GM23248 (cell line): Measurements from ENCODE around the gene ZIC5. TPM values are rescaled to one million over a fixed set of nuclear protein-coding genes. Genes with fewer than 3 reads are reported as not detected.
A peak's percentile ranks its signal among the peaks of the same experiment; 100 is the strongest.

Experiments
- DNase-seq: peaks from one replicate; pipeline ENCODE4 v3.0.0-alpha.2; 2015
- H2AFZ ChIP-seq: fragments of 200-600 bp; sonication (generic); 2 replicates; pipeline ENCODE4 v1.6.1; 2016; ENCODE audit warnings: antibody characterized with exemption
- H3F3A ChIP-seq: fragments of 200-600 bp; sonication (generic); 2 replicates; pipeline ENCODE4 v1.6.1; 2016; ENCODE audit warnings: mild to moderate bottlenecking, antibody characterized with exemption, mixed run types; ENCODE audit not compliant: insufficient read depth
- H3K27ac ChIP-seq: fragments of 200-600 bp; sonication (generic); 2 replicates; pipeline ENCODE4 v1.5.1; 2016; ENCODE audit warnings: mild to moderate bottlenecking
- H3K27me3 ChIP-seq: fragments of 200-600 bp; sonication (generic); replicated peaks from 2 replicates; pipeline ENCODE4 v1.6.1; 2016; ENCODE audit warnings: mild to moderate bottlenecking; ENCODE audit not compliant: insufficient read depth
- H3K36me3 ChIP-seq: fragments of 200-600 bp; sonication (generic); 2 replicates; pipeline ENCODE4 v1.6.1; 2016; ENCODE audit warnings: low read depth, mild to moderate bottlenecking
- H3K4me1 ChIP-seq: fragments of 200-600 bp; sonication (generic); 2 replicates; pipeline ENCODE4 v1.6.1; 2016; ENCODE audit warnings: mild to moderate bottlenecking; ENCODE audit not compliant: insufficient read depth
- H3K4me2 ChIP-seq: fragments of 200-600 bp; sonication (generic); one replicate; pipeline ENCODE4 v1.6.1; 2016; ENCODE audit warnings: mild to moderate bottlenecking; ENCODE audit not compliant: unreplicated experiment
- H3K4me3 ChIP-seq: fragments of 200-600 bp; sonication (generic); 2 replicates; pipeline ENCODE4 v1.5.1; 2016; ENCODE audit warnings: mild to moderate bottlenecking
- H3K79me2 ChIP-seq: fragments of 200-600 bp; sonication (generic); 2 replicates; pipeline ENCODE4 v1.6.1; 2016; ENCODE audit warnings: mild to moderate bottlenecking; ENCODE audit not compliant: insufficient read depth
- H3K9ac ChIP-seq: fragments of 200-600 bp; sonication (generic); 2 replicates; pipeline ENCODE4 v1.6.1; 2016; ENCODE audit warnings: mild to moderate bottlenecking
- H3K9me2 ChIP-seq: fragments of 200-600 bp; sonication (generic); 2 replicates; pipeline ENCODE4 v1.6.1; 2016; ENCODE audit warnings: mixed run types, mild to moderate bottlenecking, moderate library complexity; ENCODE audit not compliant: insufficient read depth
- H3K9me3 ChIP-seq: fragments of 200-600 bp; sonication (generic); one replicate; pipeline ENCODE4 v1.6.1; 2017; ENCODE audit warnings: low read depth
- H4K20me1 ChIP-seq: fragments of 200-600 bp; sonication (generic); 2 replicates; pipeline ENCODE4 v1.6.0; 2016; ENCODE audit not compliant: insufficient read depth
- EZH2 ChIP-seq: fragments of 200-600 bp; sonication (generic); IDR thresholded peaks from 2 replicates; pipeline ENCODE4 v1.6.1; 2018; ENCODE audit warnings: antibody characterized with exemption, mild to moderate bottlenecking; ENCODE audit not compliant: insufficient read depth, poor library complexity, severe bottlenecking
- EZH2phosphoT487 ChIP-seq: fragments of 200-600 bp; sonication (generic); IDR thresholded peaks from 2 replicates; pipeline ENCODE4 v1.6.1; 2018; ENCODE audit warnings: antibody characterized with exemption, moderate library complexity, mild to moderate bottlenecking, low read depth; ENCODE audit not compliant: insufficient read depth
- WGBS, 2 experiments: methylation state at CpG; one replicate each; pipeline ENCODE4 v1.1.6; 2015 to 2017; ENCODE audit warnings: low lambda C conversion rate in 2 of 2, low coverage in 1 of 2; ENCODE audit errors: missing lambda C conversion rate in 2 of 2; 5-methylcytosine and 5-hydroxymethylcytosine counted together
- in situ Hi-C: fragments of 300-500 bp; cut with MboI; formaldehyde crosslinking; loops from 2 replicates; pipeline ENCODE4 v1.15.0; 2020
- polyA plus RNA-seq: library from polyadenylated mRNA; unstranded; fragments of >200 nt; fragmentation: Nextera tagmentation; extraction: Ambion mirVana; gene quantifications from 2 replicates; pipeline ENCODE4 v1.2.1, GENCODE V29; 2016
- total RNA-seq: library from RNA; depleted of rRNA; stranded (reverse); fragments of >200 nt; shearing (Covaris generic); gene quantifications from 2 replicates; pipeline ENCODE4 v1.2.3, GENCODE V29; 2014

Gene ZIC5
- total and polyA plus RNA-seq, 2 experiments from 2014 or later: not detected

GRCh38 chr13:99982731-99983498, 11.3 kb upstream of the ZIC5 start:
- Histone ChIP-seq H3K9ac (no peak overlapping the region), H3K36me3 (no peaks in the 10 kb centered on the region), H3K4me3 (no peak overlapping the region), H3F3A (no peaks in the 10 kb centered on the region), H3K79me2 (no peaks in the 10 kb centered on the region), H3K4me2 (no peak overlapping the region), H2AFZ (no peak overlapping the region), H3K4me1 (no peaks in the 10 kb centered on the region), H3K9me2 (no peaks in the 10 kb centered on the region), H4K20me1 (no peaks in the 10 kb centered on the region), H3K9me3 (no peaks in the 10 kb centered on the region), H3K27ac (no peak overlapping the region), H3K27me3 (peaks cover 80% of the 10 kb centered on the region)
- WGBS, 2 experiments: 22 to 24% methylated on average over 45 to 47 of the region's 48 CpGs
- in situ Hi-C loops: no loop called here
- TF ChIP-seq EZH2 (peak; percentile 55), EZH2phosphoT487 (0 out of 2 replicates have a peak, but pooled peaks have one; percentile 20)
- DNase-seq: no peak

GRCh38 chr13:99982036-99982730, 10.6 kb upstream of the ZIC5 start:
- no peaks in the 10 kb centered on the region for H3K79me2 ChIP-seq
- H3K27ac ChIP-seq: no peak overlapping the region
- H4K20me1 ChIP-seq: no peaks in the 10 kb centered on the region
- 0 out of 2 replicates have a peak, but pooled peaks have one; percentile 64 for TF ChIP-seq EZH2phosphoT487
- peak; percentile 41 for TF ChIP-seq EZH2
- H3K9me3 ChIP-seq: no peaks in the 10 kb centered on the region
- H3K4me3 ChIP-seq: peak overlapping the region; percentile 44
- peak overlapping the region; percentile 14 for H3K4me2 ChIP-seq
- H3K4me1 ChIP-seq: no peaks in the 10 kb centered on the region
- H3K36me3 ChIP-seq: no peaks in the 10 kb centered on the region
- 2 to 4% methylated on average over 59 of the region's 98 CpGs for WGBS, 2 experiments
- DNase-seq: peak; percentile 52
- no peaks in the 10 kb centered on the region for H3K9me2 ChIP-seq
- peak overlapping the region; percentile 62 for H2AFZ ChIP-seq
- H3K27me3 ChIP-seq: peaks cover 80% of the 10 kb centered on the region
- H3K9ac ChIP-seq: no peak overlapping the region
- H3F3A ChIP-seq: no peaks in the 10 kb centered on the region
- in situ Hi-C loops: no loop called here

- Histone ChIP-seq H3K4me2 (peak within 1 kb of the TSS; percentile 49), H3F3A (no peaks in the 10 kb centered on the region), H3K4me3 (peak within 1 kb of the TSS; percentile 62), H3K36me3 (no peaks in the 10 kb centered on the region), H3K9ac (no peak within 1 kb of the TSS), H4K20me1 (no peaks in the 10 kb centered on the region), H3K9me2 (no peaks in the 10 kb centered on the region), H3K27me3 (peaks cover 80% of the 10 kb centered on the region), H3K9me3 (no peaks in the 10 kb centered on the region), H3K4me1 (no peaks in the 10 kb centered on the region), H2AFZ (peak within 1 kb of the TSS; percentile 62), H3K79me2 (no peaks in the 10 kb centered on the region), H3K27ac (no peak within 1 kb of the TSS)
- no peak for TF ChIP-seq EZH2
- no peak for TF ChIP-seq EZH2phosphoT487
- DNase-seq: peak; percentile 36
- WGBS, 2 experiments: 0 to 3% methylated on average over 18 to 41 of the region's 41 CpGs
- in situ Hi-C loops: no loop called here
Observed at GRCh38 chr13:99981735-99982035, 10.1 kb upstream of the ZIC5 start, which contains the start of gene ZIC2. TSS of gene ZIC2 (plus strand) at chr13:99981784. CDS start at chr13:99982065, 281 bp downstream.

GRCh38 chr13:99980824-99981734, 9.5 kb upstream of the ZIC5 start:
- no peaks in the 10 kb centered on the region for H3K36me3 ChIP-seq
- no peaks in the 10 kb centered on the region for H3K79me2 ChIP-seq
- peak overlapping the region; percentile 62 for H3K4me3 ChIP-seq
- H3K4me2 ChIP-seq: peak overlapping the region; percentile 49
- TF ChIP-seq EZH2phosphoT487 (no peak), EZH2 (no peak)
- no peaks in the 10 kb centered on the region for H3F3A ChIP-seq
- H3K9me3 ChIP-seq: no peaks in the 10 kb centered on the region
- peak; percentile 63 for DNase-seq
- H3K4me1 ChIP-seq: no peaks in the 10 kb centered on the region
- 2 to 4% methylated on average over 54 to 98 of the region's 110 CpGs for WGBS, 2 experiments
- H3K27me3 ChIP-seq: peaks cover 80% of the 10 kb centered on the region
- no peaks in the 10 kb centered on the region for H3K9me2 ChIP-seq
- H3K27ac ChIP-seq: no peak overlapping the region
- H3K9ac ChIP-seq: no peak overlapping the region
- H4K20me1 ChIP-seq: no peaks in the 10 kb centered on the region
- in situ Hi-C loops: no loop called here
- H2AFZ ChIP-seq: peak overlapping the region; percentile 44
